ENCODE results near the gene PTPRU. TPM values are rescaled to one million over a fixed set of nuclear protein-coding genes. Genes with fewer than 3 reads are reported as not detected.

Gene PTPRU
- polyA plus RNA-seq, 2 of the 4 experiments (the other 2 are of a cell fraction): 5.7 to 6.1 TPM

DNA sequence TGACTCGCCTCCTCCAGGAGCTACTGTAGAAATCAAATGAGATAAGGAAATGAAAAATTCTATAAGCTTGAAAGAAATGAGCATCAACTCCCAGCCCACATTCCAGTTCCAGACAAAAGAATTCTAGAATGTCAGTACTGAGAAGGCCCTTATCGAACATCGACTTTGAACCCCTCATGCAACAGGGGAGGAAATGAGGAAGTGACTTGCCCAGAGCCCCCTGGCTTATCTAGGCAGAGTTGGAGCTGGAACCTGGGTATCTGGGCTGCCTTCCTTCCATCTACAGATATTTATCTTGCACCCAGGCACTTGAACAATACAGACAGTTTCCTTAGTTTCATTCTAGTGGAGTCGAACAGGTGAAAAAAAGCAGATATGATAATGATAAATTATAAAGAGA is 27.9 kb upstream of the PTPRU start:
- Histone ChIP-seq H3K27ac (no peak overlapping the region), H3K4me2 (no peak overlapping the region), H3K4me3 (no peak overlapping the region), H3K4me1 (no peaks in the 10 kb centered on the region), H3K9me3 (no peaks in the 10 kb centered on the region)
- DNase-seq (ENCODE audit: low read depth in 1 of 2, low spot score in 1 of 2): no peak
- no peak for ATAC-seq
- no peak for TF ChIP-seq HOXB5 (CRISPR knock-in tag; IDR thresholded peaks at IDR 0.05)
- TF ChIP-seq, protein P1, sequence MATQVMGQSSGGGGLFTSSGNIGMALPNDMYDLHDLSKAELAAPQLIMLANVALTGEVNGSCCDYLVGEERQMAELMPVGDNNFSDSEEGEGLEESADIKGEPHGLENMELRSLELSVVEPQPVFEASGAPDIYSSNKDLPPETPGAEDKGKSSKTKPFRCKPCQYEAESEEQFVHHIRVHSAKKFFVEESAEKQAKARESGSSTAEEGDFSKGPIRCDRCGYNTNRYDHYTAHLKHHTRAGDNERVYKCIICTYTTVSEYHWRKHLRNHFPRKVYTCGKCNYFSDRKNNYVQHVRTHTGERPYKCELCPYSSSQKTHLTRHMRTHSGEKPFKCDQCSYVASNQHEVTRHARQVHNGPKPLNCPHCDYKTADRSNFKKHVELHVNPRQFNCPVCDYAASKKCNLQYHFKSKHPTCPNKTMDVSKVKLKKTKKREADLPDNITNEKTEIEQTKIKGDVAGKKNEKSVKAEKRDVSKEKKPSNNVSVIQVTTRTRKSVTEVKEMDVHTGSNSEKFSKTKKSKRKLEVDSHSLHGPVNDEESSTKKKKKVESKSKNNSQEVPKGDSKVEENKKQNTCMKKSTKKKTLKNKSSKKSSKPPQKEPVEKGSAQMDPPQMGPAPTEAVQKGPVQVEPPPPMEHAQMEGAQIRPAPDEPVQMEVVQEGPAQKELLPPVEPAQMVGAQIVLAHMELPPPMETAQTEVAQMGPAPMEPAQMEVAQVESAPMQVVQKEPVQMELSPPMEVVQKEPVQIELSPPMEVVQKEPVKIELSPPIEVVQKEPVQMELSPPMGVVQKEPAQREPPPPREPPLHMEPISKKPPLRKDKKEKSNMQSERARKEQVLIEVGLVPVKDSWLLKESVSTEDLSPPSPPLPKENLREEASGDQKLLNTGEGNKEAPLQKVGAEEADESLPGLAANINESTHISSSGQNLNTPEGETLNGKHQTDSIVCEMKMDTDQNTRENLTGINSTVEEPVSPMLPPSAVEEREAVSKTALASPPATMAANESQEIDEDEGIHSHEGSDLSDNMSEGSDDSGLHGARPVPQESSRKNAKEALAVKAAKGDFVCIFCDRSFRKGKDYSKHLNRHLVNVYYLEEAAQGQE (IDR thresholded peaks at IDR 0.05): no peak
- WGBS (ENCODE audit: missing lambda C conversion rate): 91% methylated on average over 4 of the region's 4 CpGs
- CTCF ChIA-PET: no interaction called here
- POLR2A ChIA-PET: no interaction called here
- no peak for FAIRE-seq

DNA sequence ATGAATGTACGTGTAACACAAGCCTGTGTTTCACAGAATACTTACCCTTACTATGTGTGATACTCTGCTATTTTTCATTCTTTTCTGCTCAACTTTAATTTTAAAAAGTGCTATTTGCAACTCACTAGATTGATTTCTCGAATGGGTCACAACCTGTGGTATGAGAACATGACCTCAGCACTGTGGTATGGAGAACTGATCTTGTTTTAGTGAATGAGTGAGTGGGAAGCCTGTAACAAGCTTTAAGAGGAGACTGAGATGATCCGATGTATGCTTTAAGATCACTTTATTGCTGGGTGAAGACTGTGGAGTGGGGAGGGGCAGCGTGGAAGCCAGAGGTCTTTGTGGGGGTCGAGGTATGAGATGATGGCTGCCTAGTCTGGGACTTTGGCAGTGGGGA is 27.1 kb upstream of the PTPRU start:
- Histone ChIP-seq H3K9me3 (no peaks in the 10 kb centered on the region), H3K4me2 (no peak overlapping the region), H3K4me3 (no peak overlapping the region), H3K4me1 (no peaks in the 10 kb centered on the region), H3K27ac (no peak overlapping the region)
- TF ChIP-seq POLR2AphosphoS2 (conservative IDR thresholded peaks at IDR 0.05; ENCODE audit: low read length) (no peak), GATA3 (IDR thresholded peaks at IDR 0.05; ENCODE audit: borderline replicate concordance) (no peak), HOXA7 (CRISPR knock-in tag; IDR thresholded peaks at IDR 0.05) (no peak), EHMT2 (IDR thresholded peaks at IDR 0.05; ENCODE audit: low read depth) (no peak), FOSB (CRISPR knock-in tag; IDR thresholded peaks at IDR 0.05) (no peak)
- DNase-seq (ENCODE audit: low read depth in 1 of 2, low spot score in 1 of 2): no peak
- POLR2A ChIA-PET: no interaction called here
- no peak for ATAC-seq
- CTCF ChIA-PET: no interaction called here
- FAIRE-seq: no peak
- WGBS (ENCODE audit: missing lambda C conversion rate): 93% methylated on average over 5 of the region's 5 CpGs

DNA sequence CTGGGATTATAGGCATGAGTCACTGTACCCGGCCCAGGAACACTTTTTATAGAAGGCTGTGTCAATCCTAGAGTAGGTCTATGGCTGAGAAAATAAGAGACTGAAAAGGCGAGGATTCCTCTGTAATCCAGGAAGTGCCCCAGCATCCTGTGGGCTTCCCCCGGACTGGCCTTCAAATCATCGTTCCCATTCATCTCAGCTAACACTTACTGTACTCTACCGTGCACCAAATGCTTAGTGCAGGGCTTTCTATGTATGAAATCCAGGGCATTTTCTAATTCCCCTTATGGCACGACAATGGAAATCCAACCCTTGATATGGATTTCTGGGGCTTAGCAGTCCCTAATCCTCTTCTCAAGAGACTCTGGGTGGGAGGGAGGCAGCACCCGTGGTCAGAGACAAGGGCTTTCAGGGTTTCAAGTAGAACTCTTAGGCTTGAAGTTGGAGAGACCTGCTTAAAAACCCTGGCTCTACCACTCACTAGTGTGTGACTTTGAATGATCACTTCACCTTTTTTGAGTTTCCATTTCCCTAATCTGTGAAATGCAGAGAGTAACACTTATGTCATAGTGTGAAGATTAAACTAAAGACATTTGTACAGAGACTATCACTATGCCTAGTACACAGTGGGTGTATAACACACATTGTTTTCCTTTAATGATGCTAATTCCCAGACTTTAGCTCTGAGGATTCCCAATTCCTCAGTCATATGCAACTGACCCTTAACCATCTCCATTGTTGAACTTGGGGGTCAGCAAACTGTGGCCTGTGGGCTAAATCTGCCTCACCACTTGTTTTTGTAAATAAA is 25.8 kb upstream of the PTPRU start:
- Histone ChIP-seq H3K4me2 (no peak overlapping the region), H3K4me3 (no peak overlapping the region), H3K27ac (no peak overlapping the region), H3K9me3 (no peaks in the 10 kb centered on the region), H3K4me1 (no peaks in the 10 kb centered on the region)
- 86% methylated on average over 7 of the region's 7 CpGs for WGBS (ENCODE audit: missing lambda C conversion rate)
- DNase-seq (ENCODE audit: low read depth in 1 of 2, low spot score in 1 of 2) (no peak), FAIRE-seq (no peak), ATAC-seq (no peak)
- no peak for TF ChIP-seq JUN (IDR thresholded peaks at IDR 0.05)
- no peak for TF ChIP-seq POLR2A (IDR thresholded peaks at IDR 0.05; ENCODE audit: low read length)
- no peak for TF ChIP-seq HDAC2 (IDR thresholded peaks at IDR 0.05)
- no peak for TF ChIP-seq HOXB13 (CRISPR knock-in tag; IDR thresholded peaks at IDR 0.05; ENCODE audit: low read depth)
- no peak for TF ChIP-seq ZC3H11A (IDR thresholded peaks at IDR 0.05)
- no peak for TF ChIP-seq FOSB (CRISPR knock-in tag; IDR thresholded peaks at IDR 0.05)
- TF ChIP-seq, protein P2, sequence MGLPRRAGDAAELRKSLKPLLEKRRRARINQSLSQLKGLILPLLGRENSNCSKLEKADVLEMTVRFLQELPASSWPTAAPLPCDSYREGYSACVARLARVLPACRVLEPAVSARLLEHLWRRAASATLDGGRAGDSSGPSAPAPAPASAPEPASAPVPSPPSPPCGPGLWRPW (IDR thresholded peaks at IDR 0.05): no peak
- TF ChIP-seq SMC3 (IDR thresholded peaks at IDR 0.05): no peak
- TF ChIP-seq, protein P1 (IDR thresholded peaks at IDR 0.05): no peak
- no peak for TF ChIP-seq RAD21 (conservative IDR thresholded peaks at IDR 0.05 in 1 of 2, IDR thresholded peaks at IDR 0.05 in 1 of 2)
- TF ChIP-seq MAZ (IDR thresholded peaks at IDR 0.05; ENCODE audit: borderline replicate concordance, low read depth, low read length): no peak
- POLR2A ChIA-PET: interaction anchor here (0.6 kb wide), 1 partner anchor 364 kb away, joined by 3 read pairs; no protein-coding TSS in a partner anchor
- CTCF ChIA-PET: interaction anchor here (0.5 to 0.6 kb wide), 2 partner anchors 10 to 11 kb away, joined by 3 to 4 read pairs; no protein-coding TSS in a partner anchor
